ENCODE measurements around the gene UMODL1.

UMODL1 gene

GRCh38 chr21:42151148-42151947 lies 80.2 kb downstream of the UMODL1 start:
- 0 out of 2 replicates have a peak overlapping the region, but pooled peaks have one; percentile 4 for H3K9ac ChIP-seq
- H3K4me1 ChIP-seq = peaks cover 27% of the 10 kb centered on the region
- H3K4me2 ChIP-seq = no peak overlapping the region
- TF ChIP-seq Cebpa-rat (IDR thresholded peaks at IDR 0.05) = no peak
- H4K20me1 ChIP-seq = no peaks in the 10 kb centered on the region
- H3K4me3 ChIP-seq = no peak overlapping the region
- H3K27ac ChIP-seq = 0 out of 2 replicates have a peak overlapping the region, but pooled peaks have one; percentile 4
- H3K27me3 ChIP-seq = no peaks in the 10 kb centered on the region
- H3K9me3 ChIP-seq = no peaks in the 10 kb centered on the region
- no peaks in the 10 kb centered on the region for H3K36me3 ChIP-seq

- no peak overlapping the region for H3K4me3 ChIP-seq
- H3K4me2 ChIP-seq = no peak overlapping the region
- no peaks in the 10 kb centered on the region for H3K36me3 ChIP-seq
- no peak overlapping the region for H3K9ac ChIP-seq
- H3K27ac ChIP-seq = no peak overlapping the region
- no peak for TF ChIP-seq Cebpa-rat (IDR thresholded peaks at IDR 0.05)
- peaks cover 23% of the 10 kb centered on the region for H3K4me1 ChIP-seq
- no peaks in the 10 kb centered on the region for H4K20me1 ChIP-seq
- H3K9me3 ChIP-seq = no peaks in the 10 kb centered on the region
- H3K27me3 ChIP-seq = no peaks in the 10 kb centered on the region
These were observed 80.8 kb downstream of the UMODL1 start for GRCh38 chr21:42151948-42152220.

- Histone ChIP-seq H3K36me3 (no peaks in the 10 kb centered on the region), H3K9ac (no peak overlapping the region), H3K27me3 (no peaks in the 10 kb centered on the region), H3K4me1 (peaks cover 23% of the 10 kb centered on the region), H3K27ac (no peak overlapping the region), H3K4me3 (no peak overlapping the region), H3K4me2 (no peak overlapping the region), H4K20me1 (no peaks in the 10 kb centered on the region), H3K9me3 (no peaks in the 10 kb centered on the region)
- no peak for TF ChIP-seq Cebpa-rat (IDR thresholded peaks at IDR 0.05)
These were observed 82.0 kb downstream of the UMODL1 start for GRCh38 chr21:42153046-42153686.

- no peak for TF ChIP-seq Cebpa-rat (IDR thresholded peaks at IDR 0.05)
- Histone ChIP-seq H3K27me3 (no peaks in the 10 kb centered on the region), H3K9ac (no peak overlapping the region), H3K4me2 (no peak overlapping the region), H3K9me3 (no peaks in the 10 kb centered on the region), H3K4me3 (no peak overlapping the region), H3K27ac (no peak overlapping the region), H3K36me3 (no peaks in the 10 kb centered on the region), H3K4me1 (peaks cover 23% of the 10 kb centered on the region), H4K20me1 (no peaks in the 10 kb centered on the region)
These were observed 82.6 kb downstream of the UMODL1 start for GRCh38 chr21:42153746-42154145.

- no peak for TF ChIP-seq Cebpa-rat (IDR thresholded peaks at IDR 0.05)
- no peak overlapping the region for H3K9ac ChIP-seq
These were observed 83.3 kb downstream of the UMODL1 start for GRCh38 chr21:42154237-42155044.

GRCh38 chr21:42155045-42155855 lies 84.1 kb downstream of the UMODL1 start:
- Histone ChIP-seq H3K4me1 (peaks cover 34% of the 10 kb centered on the region), H3K9me3 (no peaks in the 10 kb centered on the region), H3K4me2 (peak overlapping the region; percentile 69), H3K36me3 (no peaks in the 10 kb centered on the region), H3K4me3 (no peak overlapping the region), H3K9ac (no peak overlapping the region), H3K27ac (no peak overlapping the region), H3K27me3 (no peaks in the 10 kb centered on the region), H4K20me1 (no peaks in the 10 kb centered on the region)
- no peak for TF ChIP-seq Cebpa-rat (IDR thresholded peaks at IDR 0.05)

More at GRCh38 chr21:42154237-42155044, 83.3 kb downstream of the UMODL1 start:
- Histone ChIP-seq H3K27ac (no peak overlapping the region), H3K4me3 (no peak overlapping the region), H3K4me1 (peaks cover 26% of the 10 kb centered on the region), H3K27me3 (no peaks in the 10 kb centered on the region), H4K20me1 (no peaks in the 10 kb centered on the region), H3K36me3 (no peaks in the 10 kb centered on the region), H3K4me2 (peak overlapping the region; percentile 69), H3K9me3 (no peaks in the 10 kb centered on the region)

- no peak overlapping the region for H3K9ac ChIP-seq
- TF ChIP-seq Cebpa-rat (IDR thresholded peaks at IDR 0.05) = no peak
- H3K4me3 ChIP-seq = no peak overlapping the region
- H3K36me3 ChIP-seq = no peaks in the 10 kb centered on the region
- H3K9me3 ChIP-seq = no peaks in the 10 kb centered on the region
- no peak overlapping the region for H3K4me2 ChIP-seq
- H4K20me1 ChIP-seq = no peaks in the 10 kb centered on the region
- H3K27ac ChIP-seq = no peak overlapping the region
- no peaks in the 10 kb centered on the region for H3K27me3 ChIP-seq
- H3K4me1 ChIP-seq = peaks cover 45% of the 10 kb centered on the region
These were observed 85.8 kb downstream of the UMODL1 start for GRCh38 chr21:42156690-42157605.

- Histone ChIP-seq H3K4me3 (no peak overlapping the region), H3K27ac (no peak overlapping the region), H3K27me3 (no peaks in the 10 kb centered on the region), H3K9ac (no peak overlapping the region), H3K4me2 (no peak overlapping the region), H3K36me3 (no peaks in the 10 kb centered on the region), H3K9me3 (no peaks in the 10 kb centered on the region), H3K4me1 (peaks cover 53% of the 10 kb centered on the region), H4K20me1 (no peaks in the 10 kb centered on the region)
- no peak for TF ChIP-seq Cebpa-rat (IDR thresholded peaks at IDR 0.05)
These were observed 86.6 kb downstream of the UMODL1 start for GRCh38 chr21:42157606-42158310.

Data from BLaER1 (cell line).